M059J (cell line): ENCODE measurements around the gene ABCC1. TPM values are rescaled to one million over a fixed set of nuclear protein-coding genes. Genes with fewer than 3 reads are reported as not detected.

Experiments
- DNase-seq: peaks from one replicate; pipeline ENCODE4 v3.0.0-alpha.2; 2012; ENCODE audit warnings: low read depth
- total RNA-seq: library from RNA; depleted of rRNA; stranded (reverse); fragments of >200 nt; shearing (Covaris generic); gene quantifications from 2 replicates; pipeline ENCODE4 v1.2.3, GENCODE V29; 2014

ABCC1 gene
- total RNA-seq, 1 experiment from 2014 or later: 21.5 TPM

DNA sequence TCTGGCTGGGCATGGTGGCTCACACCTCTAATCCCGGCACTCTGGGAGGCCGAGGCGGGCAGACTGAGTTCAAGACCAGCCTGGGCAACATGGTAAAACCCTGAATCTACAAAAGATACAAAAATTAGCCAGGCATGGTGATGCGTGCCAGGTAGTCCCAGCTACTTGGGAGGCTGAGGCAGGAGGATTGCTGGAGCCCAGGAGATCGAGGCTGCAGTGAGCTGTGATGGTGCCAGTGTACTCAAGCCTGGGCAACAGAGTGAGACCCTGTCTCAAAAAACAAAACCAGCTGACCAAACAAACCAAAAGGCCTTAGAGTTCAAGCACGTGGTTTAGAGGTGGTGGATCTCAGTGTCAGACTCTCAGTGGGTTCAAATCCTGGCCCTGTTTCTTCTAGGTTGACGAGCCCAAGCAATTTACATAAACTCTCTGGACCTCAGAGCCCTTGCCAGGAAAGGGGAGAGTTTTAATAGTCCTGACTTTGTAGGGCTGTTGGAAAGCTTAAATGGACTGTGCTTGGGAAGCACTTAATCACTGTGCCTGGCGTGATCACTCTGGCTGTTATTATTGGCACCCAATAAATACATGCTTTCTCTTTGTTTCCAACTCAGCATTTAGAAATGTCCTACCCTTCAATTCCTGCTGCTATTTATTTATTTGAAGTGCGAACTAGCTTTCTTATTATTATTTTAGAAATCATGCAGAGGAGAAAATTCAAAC is 44.7 kb downstream of the ABCC1 start:
- DNase-seq: peak; percentile 55

DNA sequence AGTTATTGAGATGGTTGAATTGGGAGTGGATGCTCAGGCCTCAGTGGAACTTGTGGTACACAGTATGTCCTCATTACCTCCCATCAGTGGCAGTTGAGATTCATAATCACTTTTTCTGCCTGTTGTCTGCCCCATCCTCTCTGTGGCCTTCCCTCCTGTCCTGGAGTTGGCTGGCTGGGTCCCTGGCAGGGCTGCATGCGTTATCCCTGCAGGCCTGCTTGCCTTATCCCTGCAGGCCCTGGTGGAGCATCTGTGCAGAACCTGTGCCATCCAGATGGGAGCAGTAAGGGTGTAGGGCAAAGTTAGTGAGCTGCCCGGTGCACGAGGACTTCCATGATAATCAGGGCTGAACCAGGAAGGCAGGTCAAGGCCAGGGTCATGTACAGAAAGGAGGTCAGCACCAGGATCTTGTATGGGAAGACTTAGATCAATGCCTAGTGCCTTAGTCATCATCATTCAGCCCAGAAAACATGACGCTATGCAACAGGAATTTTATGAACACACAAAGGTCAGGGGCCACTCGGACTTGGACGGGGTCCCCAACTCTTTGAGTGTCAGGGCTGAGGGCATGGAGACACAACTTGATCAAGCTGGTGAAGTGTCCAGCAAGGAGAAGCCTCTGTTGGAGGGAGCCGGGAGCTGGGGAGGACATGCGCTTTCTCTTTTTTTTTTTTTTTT is 47.2 kb downstream of the ABCC1 start:
- peak; percentile 98 for DNase-seq

DNA sequence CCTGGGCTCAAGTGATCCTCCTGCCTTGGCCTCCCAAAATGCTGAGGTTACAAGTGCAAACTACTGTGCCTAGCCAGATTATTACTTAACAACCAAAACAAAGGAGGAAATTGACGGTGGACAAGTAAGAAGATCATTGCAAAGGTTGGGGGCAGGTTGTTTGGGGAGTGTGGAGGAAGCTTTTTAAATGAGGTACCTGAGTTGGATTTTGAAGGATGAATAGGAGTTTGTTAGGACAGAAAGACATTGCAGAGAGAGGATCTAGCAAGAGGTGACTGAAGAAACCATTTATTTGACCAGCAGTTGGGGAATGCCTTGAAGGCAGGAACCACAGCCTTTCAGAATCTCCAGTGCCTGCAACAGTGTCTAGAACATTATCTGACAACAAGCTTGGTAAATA is 51.3 kb downstream of the ABCC1 start:
- DNase-seq: no peak

DNA sequence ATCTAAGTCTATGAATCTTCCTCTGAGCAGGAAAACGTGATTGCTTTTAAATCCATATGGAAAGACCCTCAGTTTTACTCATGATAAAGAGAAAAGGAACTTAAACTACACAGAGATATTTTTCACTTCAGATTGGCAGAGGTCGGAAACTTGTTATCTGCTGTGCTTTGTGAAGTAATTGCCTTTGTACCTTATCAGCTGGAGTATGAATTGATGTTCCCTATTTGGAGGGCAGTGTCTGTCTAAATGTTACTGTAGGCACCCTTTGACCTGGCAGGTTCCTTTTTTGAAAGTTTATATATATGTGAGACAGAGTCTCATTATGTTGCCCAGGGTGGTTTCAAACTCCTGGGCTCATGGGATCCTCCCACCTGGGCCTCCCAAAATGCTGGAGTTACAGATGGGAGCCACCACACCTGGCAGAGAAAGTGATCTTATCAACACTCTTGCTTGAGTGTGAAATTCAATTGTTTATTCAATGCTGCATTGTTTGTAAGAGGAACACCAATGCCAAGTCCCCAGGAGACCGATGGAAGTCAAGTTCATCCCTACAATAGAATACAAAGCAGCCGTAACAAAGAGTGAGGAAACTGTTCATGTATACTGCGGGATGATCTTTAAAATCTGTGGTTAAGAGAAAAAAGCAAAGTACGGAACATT is 52.3 kb downstream of the ABCC1 start:
- DNase-seq: no peak

DNA sequence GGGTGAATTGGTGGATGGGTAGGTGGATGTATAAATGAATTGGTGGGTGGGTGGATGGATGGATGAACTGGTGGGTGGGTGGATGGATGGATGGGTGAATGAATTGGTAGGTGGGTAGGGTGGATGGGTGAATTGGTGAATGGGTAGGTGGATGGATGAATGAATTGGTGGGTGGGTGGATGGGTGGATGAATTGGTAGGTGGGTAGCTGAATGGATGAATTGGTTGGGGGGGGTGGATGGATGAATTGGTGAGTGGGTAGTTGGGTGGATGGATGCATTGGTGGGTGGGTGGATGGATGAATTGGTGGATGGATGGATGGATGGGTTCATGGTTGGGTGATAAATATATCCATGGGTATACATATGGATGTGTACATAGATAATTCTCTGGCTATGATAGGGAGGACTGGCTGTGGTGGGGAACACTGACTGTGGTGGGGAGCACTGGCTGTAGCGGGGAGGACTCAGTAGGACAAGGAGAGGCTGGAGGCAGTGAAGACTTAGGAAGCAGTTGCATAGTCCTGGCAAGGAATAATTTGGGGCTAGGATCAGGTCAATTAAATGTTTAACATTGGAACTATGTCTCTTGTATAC is 54.4 kb downstream of the ABCC1 start:
- DNase-seq: no peak

DNA sequence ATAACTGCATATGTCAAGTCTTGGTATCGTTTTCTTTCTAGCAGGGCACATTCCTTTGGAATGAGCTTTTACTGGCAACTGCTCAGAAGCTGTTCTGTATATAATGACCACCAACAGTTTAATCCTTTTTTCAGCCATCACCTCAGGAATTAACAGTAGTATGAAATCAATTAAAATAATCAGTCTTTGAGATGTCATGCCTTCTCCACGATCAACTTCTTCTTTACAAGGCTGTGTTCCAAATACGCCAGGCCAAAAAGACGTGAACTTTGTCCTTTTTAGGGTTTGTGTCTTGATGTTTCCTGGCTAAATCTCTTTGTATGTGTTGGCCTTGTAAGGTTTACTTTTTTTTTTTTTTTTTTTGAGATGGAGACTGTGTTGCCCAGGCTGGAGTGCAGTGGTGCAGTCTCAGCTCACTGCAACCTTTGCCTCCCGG is 54.9 kb downstream of the ABCC1 start:
- peak; percentile 76 for DNase-seq

DNA sequence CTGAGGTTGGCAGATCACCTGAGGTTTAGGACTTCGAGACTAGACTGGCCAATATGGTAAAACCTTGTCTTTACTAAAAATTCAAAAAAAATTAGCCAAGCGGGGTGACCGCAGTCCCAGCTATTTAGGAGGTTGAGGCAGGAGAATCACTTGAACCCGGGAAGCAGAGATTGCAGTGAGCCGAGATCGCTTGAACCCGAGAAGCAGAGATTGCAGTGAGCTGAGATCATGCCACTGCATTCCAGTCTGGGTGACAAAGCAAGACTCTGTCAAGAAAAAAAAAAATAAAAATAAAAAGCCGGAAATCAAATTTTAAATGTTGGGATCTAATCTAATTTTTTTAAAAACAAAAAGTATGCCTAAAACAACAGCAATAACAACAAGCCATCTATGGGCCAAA is 56.3 kb downstream of the ABCC1 start:
- DNase-seq: no peak

DNA sequence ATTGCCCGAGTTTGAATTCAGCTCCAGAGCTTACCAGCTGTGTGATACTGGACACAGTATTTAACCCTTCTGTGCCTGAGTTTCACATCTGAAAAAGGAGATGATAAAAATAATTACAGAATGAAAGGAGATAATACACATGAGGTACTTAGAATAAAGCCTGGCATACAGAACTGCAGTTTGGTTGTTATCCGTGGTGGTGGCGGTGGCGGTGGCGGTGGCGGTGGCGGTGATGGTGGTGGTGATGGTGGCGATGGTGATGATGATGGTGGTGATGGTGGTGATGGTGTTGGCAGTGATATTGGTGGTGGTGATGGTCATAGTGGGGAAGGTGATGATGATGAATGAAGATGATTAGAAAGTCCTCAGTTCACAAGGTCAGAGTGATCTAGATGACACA is 57.2 kb downstream of the ABCC1 start:
- DNase-seq: no peak

DNA sequence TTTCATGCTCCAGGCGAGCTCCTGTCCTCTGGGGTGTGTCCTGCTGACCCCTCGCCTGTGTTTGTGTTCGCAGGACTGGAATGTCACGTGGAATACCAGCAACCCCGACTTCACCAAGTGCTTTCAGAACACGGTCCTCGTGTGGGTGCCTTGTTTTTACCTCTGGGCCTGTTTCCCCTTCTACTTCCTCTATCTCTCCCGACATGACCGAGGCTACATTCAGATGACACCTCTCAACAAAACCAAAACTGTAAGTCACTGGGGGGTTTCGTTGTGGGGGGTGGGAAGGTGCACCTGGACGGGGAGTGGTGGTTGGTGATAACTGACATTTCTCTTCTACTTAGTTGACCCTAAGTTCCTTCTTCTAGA is 58.3 kb downstream of the ABCC1 start:
- DNase-seq: no peak

DNA sequence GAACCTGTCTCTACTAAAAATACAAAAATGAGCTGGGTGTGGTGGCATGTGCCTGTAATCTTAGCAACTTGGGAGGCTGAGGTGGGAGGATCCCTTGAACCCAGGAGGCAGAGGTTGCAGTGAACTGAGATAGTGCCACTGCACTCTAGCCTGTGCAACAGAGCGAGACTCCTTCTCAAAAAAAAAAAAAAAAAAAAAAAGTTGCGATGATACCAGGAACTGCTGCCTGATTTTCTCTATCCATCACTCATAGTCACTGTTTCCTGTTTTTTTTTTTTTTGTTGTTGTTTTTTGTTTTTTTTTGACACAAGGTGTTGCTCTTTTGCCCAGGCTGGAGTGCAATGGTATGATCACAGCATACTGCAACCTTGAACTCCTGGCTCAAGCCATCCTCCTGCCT is 59.2 kb downstream of the ABCC1 start:
- no peak for DNase-seq

DNA sequence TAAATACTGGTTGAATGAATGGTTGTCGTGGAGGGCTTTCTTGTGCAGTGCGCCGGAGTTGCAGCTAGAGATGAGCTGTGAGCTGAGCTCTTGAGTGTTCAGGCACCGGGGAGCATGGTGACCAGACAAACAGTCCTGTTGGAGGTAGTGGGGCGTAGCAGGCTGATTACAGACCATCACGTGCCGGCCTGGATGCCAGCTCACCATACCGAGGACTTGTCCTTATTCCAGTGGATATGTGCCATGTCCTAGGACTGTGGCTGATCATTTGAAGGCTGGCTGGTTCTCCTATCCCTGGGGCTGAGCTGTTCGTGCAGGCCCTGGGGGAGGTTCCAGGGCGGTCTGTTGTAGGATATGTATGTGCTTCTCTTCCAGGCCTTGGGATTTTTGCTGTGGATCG is 60.0 kb downstream of the ABCC1 start:
- no peak for DNase-seq

DNA sequence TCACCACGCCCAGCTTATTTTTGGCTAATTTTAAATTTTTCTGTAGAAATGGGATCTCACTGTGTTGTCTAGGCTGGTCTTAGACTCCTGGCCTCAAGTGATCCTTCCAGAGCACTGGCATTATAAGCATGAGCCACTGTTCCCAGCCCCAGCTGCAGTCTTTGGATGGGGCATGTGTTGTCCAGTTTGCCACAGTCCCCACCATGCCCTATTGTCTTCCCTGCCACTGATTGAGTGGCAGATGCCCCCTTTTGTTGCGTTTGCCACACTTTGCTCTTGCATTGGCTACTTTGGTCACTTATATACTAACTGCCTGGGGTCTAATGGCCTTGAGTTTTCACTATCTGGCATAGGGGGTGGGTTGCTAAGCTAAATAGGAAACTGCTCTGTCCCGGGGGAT is 60.8 kb downstream of the ABCC1 start:
- DNase-seq: no peak

DNA sequence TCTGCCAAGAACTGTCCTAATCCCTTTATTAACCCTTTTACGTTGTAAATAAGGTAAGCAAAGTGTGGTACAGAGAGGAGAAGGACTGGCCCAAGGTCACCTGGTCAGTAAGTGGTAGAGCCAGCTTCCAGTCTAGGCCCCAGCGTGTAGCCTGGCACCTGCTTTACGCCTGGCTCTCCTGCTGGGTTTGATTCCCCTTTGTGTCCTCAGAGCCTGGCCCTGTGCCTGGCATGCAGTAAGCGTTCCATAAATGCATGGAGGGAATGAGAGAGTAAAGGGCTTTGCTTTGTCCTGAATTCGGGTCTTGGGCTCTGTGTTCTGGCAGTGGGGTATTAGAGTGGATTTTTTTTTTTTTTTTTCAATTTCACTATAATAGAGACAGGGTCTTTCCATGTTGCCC is 62.7 kb downstream of the ABCC1 start:
- no peak for DNase-seq

DNA sequence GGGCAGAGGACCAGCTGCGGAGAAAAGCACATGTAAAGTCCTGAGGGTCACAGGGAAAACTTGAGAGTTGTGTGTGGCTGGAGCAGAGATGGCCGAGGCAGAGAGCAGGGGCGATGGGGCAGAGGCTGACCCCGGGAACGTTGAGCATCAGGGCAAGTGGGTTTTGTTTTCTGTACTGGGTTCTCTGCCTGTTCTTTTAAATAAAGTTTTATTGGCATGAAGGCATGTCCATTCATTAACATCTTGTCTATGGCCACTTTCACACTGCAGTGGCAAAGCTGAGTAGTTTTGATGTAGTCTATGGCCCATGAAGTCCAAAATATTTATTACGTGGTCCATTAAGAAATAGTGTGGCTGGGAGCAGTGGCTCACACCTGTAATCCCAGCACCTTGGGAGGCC is 64.4 kb downstream of the ABCC1 start:
- no peak for DNase-seq

DNA sequence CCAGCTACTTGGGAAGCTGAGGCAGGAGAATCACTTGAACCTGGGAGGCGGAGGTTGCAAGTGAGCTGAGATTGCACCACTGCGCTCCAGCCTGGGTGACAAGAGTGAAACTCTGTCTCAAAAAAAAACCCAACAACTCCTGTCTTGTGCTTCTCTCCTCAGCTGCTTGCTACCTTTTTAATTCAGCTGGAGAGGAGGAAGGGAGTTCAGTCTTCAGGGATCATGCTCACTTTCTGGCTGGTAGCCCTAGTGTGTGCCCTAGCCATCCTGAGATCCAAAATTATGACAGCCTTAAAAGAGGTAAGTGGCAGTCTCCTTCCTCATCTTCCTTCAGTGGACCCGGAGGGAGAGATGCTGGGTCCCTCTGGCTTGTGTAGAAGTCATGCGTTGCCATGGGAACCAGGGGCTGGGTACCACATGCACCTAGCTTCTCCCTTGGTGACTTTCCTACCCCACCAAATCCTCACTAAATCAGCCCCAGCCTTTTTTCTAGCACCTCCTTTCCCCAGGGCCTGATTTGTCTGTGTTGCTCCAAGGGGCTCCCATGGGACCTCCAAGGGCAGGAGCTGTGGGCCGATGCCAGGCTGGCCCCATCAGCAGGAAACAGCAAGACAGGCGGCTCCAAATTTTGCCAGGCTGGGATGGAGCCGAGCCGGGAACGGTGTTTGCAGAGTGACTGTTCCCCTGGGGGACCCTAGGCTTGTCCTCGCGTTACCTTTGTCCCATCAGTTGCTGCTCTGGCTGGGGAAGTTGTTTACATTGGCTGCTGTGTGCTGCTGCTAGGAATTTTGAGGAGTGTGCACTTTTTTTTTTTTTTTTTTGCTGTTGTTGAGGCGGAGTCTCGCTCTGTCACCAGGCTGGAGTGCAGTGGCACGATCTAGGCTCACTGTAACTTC is 65.2 kb downstream of the ABCC1 start:
- DNase-seq: peak; percentile 66

DNA sequence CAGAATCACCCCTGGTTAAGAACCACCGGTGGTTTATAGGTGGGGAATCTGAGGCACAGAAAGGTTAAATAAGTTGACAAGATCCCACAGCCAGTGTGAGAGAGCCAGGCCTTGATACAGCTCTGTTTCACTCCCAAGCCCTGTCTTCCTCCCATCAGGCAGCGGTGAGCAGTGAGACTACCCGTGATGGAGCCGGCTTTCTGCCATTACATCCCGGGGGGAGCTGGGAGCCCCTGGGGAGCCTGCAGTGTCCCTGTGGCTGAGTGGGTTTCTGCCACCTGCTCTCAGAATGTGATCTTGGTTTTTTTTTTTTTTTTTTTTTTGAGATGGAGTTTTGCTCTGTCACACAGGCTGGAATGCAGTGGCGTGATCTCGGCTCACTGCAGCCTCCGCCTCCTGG is 66.4 kb downstream of the ABCC1 start:
- DNase-seq: no peak

DNA sequence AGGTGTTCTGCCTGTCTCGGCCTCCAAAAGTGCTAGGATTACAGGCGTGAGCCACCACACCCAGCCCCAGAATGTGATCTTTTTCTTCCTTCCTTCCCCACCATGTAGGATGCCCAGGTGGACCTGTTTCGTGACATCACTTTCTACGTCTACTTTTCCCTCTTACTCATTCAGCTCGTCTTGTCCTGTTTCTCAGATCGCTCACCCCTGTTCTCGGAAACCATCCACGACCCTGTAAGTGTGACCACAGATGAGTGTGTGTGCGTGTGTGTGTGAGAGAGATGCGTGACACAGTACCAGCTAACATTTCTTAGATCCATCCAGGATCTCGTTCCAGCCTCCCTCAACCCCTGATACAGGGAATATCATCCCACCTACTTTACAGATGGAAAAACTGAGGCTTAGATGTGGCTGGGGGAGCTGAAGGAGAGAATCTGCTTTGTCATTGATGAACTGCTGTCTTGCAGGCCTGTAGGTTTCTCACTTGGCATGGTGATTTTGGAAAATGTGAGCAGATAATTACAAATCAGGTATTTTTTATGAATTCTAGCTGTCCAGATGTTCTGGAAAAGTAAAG is 67.1 kb downstream of the ABCC1 start:
- no peak for DNase-seq

DNA sequence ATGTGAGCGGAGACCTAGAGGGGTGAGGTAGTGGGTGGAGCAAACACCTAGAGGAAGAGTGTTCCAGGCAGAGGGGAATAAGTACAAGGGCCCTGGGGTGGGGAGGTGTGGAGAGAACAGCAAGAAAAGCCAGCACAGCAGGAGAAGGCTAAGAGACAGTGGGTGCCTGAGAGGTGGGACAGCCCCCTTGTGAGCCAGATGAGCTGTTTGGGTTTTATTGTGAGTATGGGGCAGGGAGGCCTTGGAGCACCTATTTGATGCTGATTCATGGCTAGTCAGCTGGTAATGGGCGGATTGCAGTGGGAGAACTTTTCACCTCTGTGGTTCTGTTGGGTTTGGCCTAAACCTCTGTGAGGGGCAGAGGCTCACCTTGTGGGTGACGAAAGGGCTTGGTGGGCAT is 68.4 kb downstream of the ABCC1 start:
- peak; percentile 72 for DNase-seq

DNA sequence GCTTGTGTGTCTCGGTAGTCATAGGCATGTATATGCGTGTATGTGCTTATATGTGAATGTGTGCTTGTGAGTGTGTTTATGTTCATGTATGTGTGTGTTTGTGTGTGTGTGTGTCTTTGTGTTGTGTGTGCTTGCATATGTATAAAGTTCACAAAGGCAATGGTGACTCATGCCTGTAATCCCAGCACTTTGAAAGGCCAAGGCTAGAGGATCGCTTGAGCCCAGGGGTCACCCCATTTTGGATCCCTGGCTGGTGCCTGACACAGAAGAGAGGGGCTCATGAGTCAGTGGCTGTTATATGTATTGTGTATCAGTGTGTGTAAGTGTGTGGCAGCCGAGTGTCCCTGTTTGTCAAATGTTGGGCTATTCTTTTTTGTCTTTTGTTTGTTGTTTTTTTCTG is 69.3 kb downstream of the ABCC1 start:
- peak; percentile 70 for DNase-seq

DNA sequence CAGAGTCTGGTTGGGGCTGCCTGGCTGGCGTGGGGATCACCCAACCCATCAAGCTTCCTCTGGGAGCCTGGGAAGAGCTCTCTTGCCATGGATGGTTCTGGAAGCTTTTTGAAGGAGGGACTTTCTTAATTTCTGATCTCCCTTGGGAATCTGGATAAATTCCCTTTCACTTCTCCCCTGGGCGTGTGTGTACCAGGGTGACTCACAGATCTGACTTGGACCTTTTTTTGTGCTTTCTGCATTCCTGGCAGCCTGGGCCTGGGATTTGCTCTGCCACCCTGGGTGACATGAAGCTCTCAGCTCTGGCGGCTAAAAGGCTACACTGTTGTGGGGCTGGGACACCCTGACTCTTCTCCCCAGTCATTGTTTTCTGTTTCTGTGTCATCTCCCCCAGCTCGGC is 70.1 kb downstream of the ABCC1 start:
- DNase-seq: peak; percentile 91

DNA sequence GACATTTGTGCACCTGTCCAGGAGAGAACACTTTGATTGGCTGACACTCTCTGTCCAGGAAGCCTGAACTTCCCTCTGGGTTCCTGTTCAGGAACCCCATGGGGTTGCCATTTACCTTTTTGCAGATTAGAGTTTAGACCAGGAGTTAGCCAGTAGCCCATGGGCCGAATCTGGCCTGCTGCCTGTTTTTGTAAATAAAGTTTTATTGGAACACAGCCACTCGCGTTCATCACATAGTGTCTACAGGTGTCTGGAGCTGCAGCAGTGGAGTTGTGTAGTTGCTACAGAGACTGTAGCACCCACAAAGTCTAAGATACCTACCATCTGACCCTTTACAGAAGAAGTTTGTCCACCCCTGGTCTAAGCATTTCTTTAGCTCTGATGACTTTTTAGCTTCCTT is 70.9 kb downstream of the ABCC1 start:
- DNase-seq: no peak
